Astrocyte (in vitro differentiated cells and primary cell): ENCODE results near the gene UGT1A7. TPM values are rescaled to one million over a fixed set of nuclear protein-coding genes. Genes with fewer than 3 reads are reported as not detected.

Source experiments
- DNase-seq: peaks from one replicate; pipeline ENCODE4 v3.0.0-alpha.2; 2010; ENCODE audit warnings: low read depth
- FAIRE-seq: peaks from 2 replicates; lab custom pipeline; 2011; peaks lifted over from hg19 to GRCh38; lab: Jason Lieb, UNC
- H2AFZ ChIP-seq: 2 replicates; pipeline ENCODE4 v1.6.0; 2012; ENCODE audit warnings: low read depth, low read length, inconsistent platforms
- H3K27ac ChIP-seq: 2 replicates; pipeline ENCODE4 v1.5.1; 2011; ENCODE audit warnings: low read depth, low read length, inconsistent platforms
- H3K27me3 ChIP-seq: 2 replicates; pipeline ENCODE4 v1.6.0; 2011; ENCODE audit warnings: low read length, inconsistent platforms; ENCODE audit not compliant: insufficient read depth
- H3K36me3 ChIP-seq: 2 replicates; pipeline ENCODE4 v1.5.1; 2011; ENCODE audit warnings: low read length, inconsistent platforms; ENCODE audit not compliant: insufficient read depth
- H3K4me1 ChIP-seq: 2 replicates; pipeline ENCODE4 v1.5.1; 2011; ENCODE audit warnings: low read length, inconsistent platforms; ENCODE audit not compliant: insufficient read depth
- H3K4me2 ChIP-seq: 2 replicates; pipeline ENCODE4 v1.6.0; 2012; ENCODE audit warnings: low read length, inconsistent platforms
- H3K4me3 ChIP-seq: 2 replicates; pipeline ENCODE4 v1.5.1; 2011; ENCODE audit warnings: low read depth, mild to moderate bottlenecking, low read length, inconsistent platforms; ENCODE audit not compliant: insufficient read depth
- H3K79me2 ChIP-seq: 2 replicates; pipeline ENCODE4 v1.6.0; 2012; ENCODE audit warnings: mild to moderate bottlenecking, low read length, inconsistent platforms; ENCODE audit not compliant: insufficient read depth
- H3K9ac ChIP-seq: 2 replicates; pipeline ENCODE4 v1.6.0; 2012; ENCODE audit warnings: mild to moderate bottlenecking, low read length, inconsistent platforms
- H3K9me3 ChIP-seq: 2 replicates; pipeline ENCODE4 v1.5.1; 2012; ENCODE audit warnings: low read depth, mild to moderate bottlenecking, low read length, inconsistent platforms; ENCODE audit not compliant: insufficient read depth
- H4K20me1 ChIP-seq: 2 replicates; pipeline ENCODE4 v1.6.0; 2012; ENCODE audit warnings: low read length, inconsistent platforms; ENCODE audit not compliant: insufficient read depth
- H3K27ac Mint-ChIP-seq: one replicate; pipeline ENCODE4 v1.8.0; 2021; ENCODE audit warnings: mild to moderate bottlenecking, mixed read lengths; ENCODE audit not compliant: unreplicated experiment
- H3K27me3 Mint-ChIP-seq: one replicate; pipeline ENCODE4 v1.8.0; 2021; ENCODE audit warnings: low read depth, mixed read lengths; ENCODE audit not compliant: unreplicated experiment
- H3K36me3 Mint-ChIP-seq: one replicate; pipeline ENCODE4 v1.8.0; 2021; ENCODE audit warnings: low read depth, mixed read lengths; ENCODE audit not compliant: unreplicated experiment
- H3K4me1 Mint-ChIP-seq: one replicate; pipeline ENCODE4 v1.8.0; 2021; ENCODE audit warnings: low read depth, mixed read lengths; ENCODE audit not compliant: unreplicated experiment
- H3K4me3 Mint-ChIP-seq: one replicate; pipeline ENCODE4 v1.8.0; 2021; ENCODE audit warnings: mild to moderate bottlenecking, moderate library complexity, mixed read lengths; ENCODE audit not compliant: unreplicated experiment
- H3K9me3 Mint-ChIP-seq: one replicate; pipeline ENCODE4 v1.8.0; 2021; ENCODE audit warnings: mild to moderate bottlenecking, mixed read lengths; ENCODE audit not compliant: unreplicated experiment
- CTCF ChIP-seq: IDR thresholded peaks from 2 replicates; pipeline ENCODE4 v1.5.1; 2011; ENCODE audit warnings: low read depth, mild to moderate bottlenecking, inconsistent platforms, low read length, moderate library complexity; ENCODE audit not compliant: insufficient read depth
- EZH2 ChIP-seq: IDR thresholded peaks from 2 replicates; pipeline ENCODE4 v1.6.1; 2012; ENCODE audit warnings: mild to moderate bottlenecking, low read length, inconsistent platforms; ENCODE audit not compliant: insufficient read depth
- total RNA-seq: library from RNA; stranded (reverse); gene quantifications from 2 replicates; pipeline ENCODE4 v1.2.1, GENCODE V29; 2021

UGT1A7 gene
- total RNA-seq, 1 donor from 2014 or later: not detected

- no peak for DNase-seq
- Histone ChIP-seq H3K27ac (no peak overlapping the region), H2AFZ (no peak overlapping the region), H3K79me2 (no peaks in the 10 kb centered on the region), H3K9ac (no peak overlapping the region), H3K27me3 (no peaks in the 10 kb centered on the region), H3K9me3 (no peaks in the 10 kb centered on the region), H3K4me3 (no peak overlapping the region), H3K4me1 (no peaks in the 10 kb centered on the region), H4K20me1 (no peaks in the 10 kb centered on the region), H3K4me2 (no peak overlapping the region), H3K36me3 (no peaks in the 10 kb centered on the region)
- no peak for FAIRE-seq
- H3K4me3 Mint-ChIP-seq: no peak overlapping the region
- H3K36me3 Mint-ChIP-seq: no peaks in the 10 kb centered on the region
- H3K9me3 Mint-ChIP-seq: peaks cover 3% of the 10 kb centered on the region
- H3K4me1 Mint-ChIP-seq: no peaks in the 10 kb centered on the region
- peaks cover 7% of the 10 kb centered on the region for H3K27me3 Mint-ChIP-seq
- no peak overlapping the region for H3K27ac Mint-ChIP-seq
- TF ChIP-seq CTCF (no peak), EZH2 (no peak)
These were observed 30.7 kb upstream of the UGT1A7 start for GRCh38 chr2:233650981-233651380.

GRCh38 chr2:233651430-233651829, 30.3 kb upstream of the UGT1A7 start:
- no peaks in the 10 kb centered on the region for H3K9me3 ChIP-seq
- no peak overlapping the region for H2AFZ ChIP-seq

More at GRCh38 chr2:233651430-233651829, 30.3 kb upstream of the UGT1A7 start:
- Mint-ChIP-seq H3K36me3 (no peaks in the 10 kb centered on the region), H3K27ac (no peak overlapping the region), H3K9me3 (peaks cover 2% of the 10 kb centered on the region), H3K4me3 (no peak overlapping the region), H3K27me3 (peaks cover 7% of the 10 kb centered on the region), H3K4me1 (no peaks in the 10 kb centered on the region)
- Histone ChIP-seq H3K4me2 (no peak overlapping the region), H3K79me2 (no peaks in the 10 kb centered on the region), H3K36me3 (no peaks in the 10 kb centered on the region), H3K27ac (no peak overlapping the region), H4K20me1 (no peaks in the 10 kb centered on the region), H3K27me3 (no peaks in the 10 kb centered on the region), H3K9ac (no peak overlapping the region), H3K4me1 (no peaks in the 10 kb centered on the region), H3K4me3 (no peak overlapping the region)
- DNase-seq (no peak), FAIRE-seq (no peak)
- no peak for TF ChIP-seq CTCF
- no peak for TF ChIP-seq EZH2
